Adrenal gland (tissue), 12 donors: ENCODE data around the gene GRM5. TPM values are rescaled to one million over a fixed set of nuclear protein-coding genes. Genes with fewer than 3 reads are reported as not detected.

ENCODE experiments used
- DNase-seq, 7 donors: peaks; one replicate each; pipeline ENCODE4 v3.0.0-alpha.2; 2019 to 2020
- H3K27ac ChIP-seq, 5 donors: fragments of 200-600 bp; sonication (generic) in 4 of 5; 1 replicate in 3 of 5; 2 replicates in 2 of 5; pipeline versions ENCODE4 v1.5.1 to v1.8.0; 2016 to 2020; ENCODE audit warnings: mild to moderate bottlenecking in 1 of 5
- H3K27me3 ChIP-seq: fragments of 200-600 bp; 2 replicates; pipeline ENCODE4 v1.8.0; 2021
- H3K36me3 ChIP-seq, 2 donors: fragments of 200-600 bp; replicated peaks in 1 of 2; 1 replicate in 1 of 2; 2 replicates in 1 of 2; pipeline versions ENCODE4 v1.5.1 to v1.8.0; 2018 to 2022
- H3K4me1 ChIP-seq, 2 donors: fragments of 200-600 bp; replicated peaks in 1 of 2; 1 replicate in 1 of 2; 2 replicates in 1 of 2; pipeline versions ENCODE4 v1.5.1 to v1.8.0; 2018 to 2021
- H3K4me3 ChIP-seq, 4 donors: fragments of 200-600 bp; sonication (generic) in 3 of 4; one replicate each; pipeline ENCODE4 v1.5.1; 2016 to 2018
- H3K9me3 ChIP-seq, 3 donors: fragments of 200-600 bp; sonication (generic) in 1 of 3; replicated peaks in 1 of 3; 1 replicate in 2 of 3; 2 replicates in 1 of 3; pipeline versions ENCODE4 v1.5.1 to v1.8.0; 2016 to 2021
- POLR2A ChIP-seq, 2 donors: fragments of 450-650 bp; IDR thresholded peaks; one replicate each; pipeline ENCODE4 v1.6.1; 2017; ENCODE audit warnings: antibody characterized with exemption in 2 of 2, mild to moderate bottlenecking in 2 of 2, moderate library complexity in 1 of 2
- WGBS, 4 donors: extraction: QIAGEN DNeasy Blood & Tissue Kit in 2 of 4; methylation state at CpG; one replicate each; pipeline versions ENCODE4 v1.1.5 to v1.1.7; 2013 to 2017; 5-methylcytosine and 5-hydroxymethylcytosine counted together
- intact Hi-C, 2 donors: fragments of 100-400 bp; cut with DNase I; formaldehyde crosslinking; loops; one replicate each; pipeline versions ENCODE4 v1.14.1 to v1.15.0; 2022 to 2023
- polyA plus RNA-seq, 3 donors: library from polyadenylated mRNA; stranded (reverse); fragments of 200-250 nt in 2 of 3; fragments of 350-450 nt in 1 of 3; fragmentation: Illumina TruSeq in 1 of 3; extraction: RNeasy Lipid Tissue Mini Kit (QIAGEN cat#74804) in 1 of 3; gene quantifications; one replicate each; pipeline ENCODE4 v1.2.3, GENCODE V29; 2013 to 2014
- total RNA-seq, 9 donors: library from RNA; depleted of rRNA in 4 of 9; stranded (reverse); fragments of >200 nt in 4 of 9; fragments of 120-200 nt in 1 of 9; fragmentation: NEBNext Ultra II Directional in 1 of 9; extraction: Animal tissue kit (Norgen Biotek cat#: 25700) in 1 of 9; gene quantifications; one replicate each; pipeline versions ENCODE4 v1.1.0 to v1.2.4, GENCODE V29; 2013 to 2023
- TF ChIP-seq, protein P1 (sequence below), 6 experiments: fragments of 450-650 bp in 4 of 6; fragments of 200-600 bp in 2 of 6; sonication (generic) in 1 of 6; IDR thresholded peaks; 1 replicate in 5 of 6; 2 replicates in 1 of 6; pipeline versions ENCODE4 v1.5.1 to v1.8.0; 2016 to 2021; ENCODE audit warnings: antibody characterized with exemption in 6 of 6, mild to moderate bottlenecking in 2 of 6, moderate library complexity in 1 of 6
- donor health status: healthy with polysubstance abuse.
- donor health status: Bipolar disorder and iron deficiency.
- donor health status: DM: yes; HTN: yes; CAD: no.
- donor health status: DM: no; HTN: no; CAD: no.
- donor health status: DM: no; HTN: no; CAD: no.
- donor health status: DM: yes; HTN: yes; CAD: no.

The GRM5 gene
- total and polyA plus RNA-seq, 12 donors = under 0.01 to 0.33 (median 0.17) TPM; not detected in 8

- Histone ChIP-seq H3K27ac (no peak overlapping the region), H3K36me3 (no peaks in the 10 kb centered on the region), H3K9me3 (no peaks in the 10 kb centered on the region), H3K4me3 (no peak overlapping the region), H3K27me3 (no peaks in the 10 kb centered on the region), H3K4me1 (no peaks in the 10 kb centered on the region)
- WGBS, 4 donors = 43 to 100% (median 51%) methylated on average over 1 of the region's 1 CpG
- TF ChIP-seq POLR2A (IDR thresholded peaks at IDR 0.05) = no peak
- TF ChIP-seq, protein P1, sequence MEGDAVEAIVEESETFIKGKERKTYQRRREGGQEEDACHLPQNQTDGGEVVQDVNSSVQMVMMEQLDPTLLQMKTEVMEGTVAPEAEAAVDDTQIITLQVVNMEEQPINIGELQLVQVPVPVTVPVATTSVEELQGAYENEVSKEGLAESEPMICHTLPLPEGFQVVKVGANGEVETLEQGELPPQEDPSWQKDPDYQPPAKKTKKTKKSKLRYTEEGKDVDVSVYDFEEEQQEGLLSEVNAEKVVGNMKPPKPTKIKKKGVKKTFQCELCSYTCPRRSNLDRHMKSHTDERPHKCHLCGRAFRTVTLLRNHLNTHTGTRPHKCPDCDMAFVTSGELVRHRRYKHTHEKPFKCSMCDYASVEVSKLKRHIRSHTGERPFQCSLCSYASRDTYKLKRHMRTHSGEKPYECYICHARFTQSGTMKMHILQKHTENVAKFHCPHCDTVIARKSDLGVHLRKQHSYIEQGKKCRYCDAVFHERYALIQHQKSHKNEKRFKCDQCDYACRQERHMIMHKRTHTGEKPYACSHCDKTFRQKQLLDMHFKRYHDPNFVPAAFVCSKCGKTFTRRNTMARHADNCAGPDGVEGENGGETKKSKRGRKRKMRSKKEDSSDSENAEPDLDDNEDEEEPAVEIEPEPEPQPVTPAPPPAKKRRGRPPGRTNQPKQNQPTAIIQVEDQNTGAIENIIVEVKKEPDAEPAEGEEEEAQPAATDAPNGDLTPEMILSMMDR (IDR thresholded peaks at IDR 0.05) = no peak
- DNase-seq = no peak
- intact Hi-C loops = no loop called here
Measured at GRCh38 chr11:88709567-88709966, 356.2 kb downstream of the GRM5 start.

GRCh38 chr11:88704485-88704884 is 361.3 kb downstream of the GRM5 start:
- intact Hi-C loops = no loop called here
- TF ChIP-seq, protein P1 (IDR thresholded peaks at IDR 0.05) = no peak
- no peak for TF ChIP-seq POLR2A (IDR thresholded peaks at IDR 0.05)
- Histone ChIP-seq H3K36me3 (no peaks in the 10 kb centered on the region), H3K4me3 (no peak overlapping the region), H3K27me3 (no peaks in the 10 kb centered on the region), H3K4me1 (no peaks in the 10 kb centered on the region), H3K27ac (no peak overlapping the region), H3K9me3 (no peaks in the 10 kb centered on the region)
- 85 to 93% (median 92%) methylated on average over 1 of the region's 1 CpG for WGBS, 4 donors
- no peak for DNase-seq

GRCh38 chr11:88701816-88702215 is 364.0 kb downstream of the GRM5 start:
- DNase-seq = no peak
- TF ChIP-seq POLR2A (IDR thresholded peaks at IDR 0.05) = no peak
- TF ChIP-seq, protein P1 (IDR thresholded peaks at IDR 0.05) = no peak
- no peaks in the 10 kb centered on the region for H3K4me1 ChIP-seq
- WGBS, 4 donors = 35 to 80% (median 74%) methylated on average over 2 of the region's 2 CpGs
- intact Hi-C loops = no loop called here
- no peaks in the 10 kb centered on the region for H3K27me3 ChIP-seq
- no peak overlapping the region for H3K27ac ChIP-seq
- no peak overlapping the region for H3K4me3 ChIP-seq
- no peaks in the 10 kb centered on the region for H3K36me3 ChIP-seq
- H3K9me3 ChIP-seq = no peaks in the 10 kb centered on the region

DNA sequence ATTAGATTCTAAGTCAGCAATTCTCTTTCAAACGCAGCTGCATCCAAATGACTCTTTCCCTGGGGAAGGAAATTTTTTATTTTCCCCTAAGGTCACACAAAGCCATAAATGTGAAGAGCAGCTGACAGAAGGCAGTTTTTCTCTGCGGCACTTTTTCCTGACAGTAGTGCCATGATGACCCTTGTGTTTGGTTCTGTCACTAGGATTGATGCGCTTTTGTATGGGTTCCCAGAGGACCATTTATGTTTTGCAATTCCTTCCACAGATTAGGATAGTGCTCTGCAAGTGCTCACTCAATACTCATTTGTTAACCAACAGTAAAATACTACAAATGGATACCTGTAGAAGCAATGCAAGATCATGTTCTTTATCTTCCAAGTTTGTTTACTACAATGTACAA is 368.6 kb downstream of the GRM5 start:
- Histone ChIP-seq H3K4me3 (no peak overlapping the region), H3K36me3 (no peaks in the 10 kb centered on the region), H3K27ac (no peak overlapping the region), H3K27me3 (no peaks in the 10 kb centered on the region), H3K9me3 (no peaks in the 10 kb centered on the region), H3K4me1 (no peaks in the 10 kb centered on the region)
- no peak for DNase-seq
- 36 to 42% (median 39%) methylated on average over 3 of the region's 3 CpGs for WGBS, 4 donors
- TF ChIP-seq, protein P1 (IDR thresholded peaks at IDR 0.05) = no peak
- TF ChIP-seq POLR2A (IDR thresholded peaks at IDR 0.05) = no peak
- intact Hi-C loops = no loop called here
